Tibial nerve (tissue), 3 donors: ENCODE results near the gene ACTL9.

Experiments
- POLR2A ChIP-seq, 2 donors: fragments of 450-650 bp; IDR thresholded peaks; one replicate each; pipeline ENCODE4 v1.6.1; 2017; ENCODE audit warnings: antibody characterized with exemption in 2 of 2, mild to moderate bottlenecking in 2 of 2, moderate library complexity in 2 of 2
- TF ChIP-seq, protein P1 (sequence below), 5 experiments: fragments of 200-600 bp in 3 of 5; fragments of 450-650 bp in 2 of 5; sonication (generic) in 3 of 5; IDR thresholded peaks; one replicate each; pipeline ENCODE4 v1.5.1; 2016 to 2019; ENCODE audit warnings: antibody characterized with exemption in 5 of 5, mild to moderate bottlenecking in 3 of 5, moderate library complexity in 2 of 5

DNA sequence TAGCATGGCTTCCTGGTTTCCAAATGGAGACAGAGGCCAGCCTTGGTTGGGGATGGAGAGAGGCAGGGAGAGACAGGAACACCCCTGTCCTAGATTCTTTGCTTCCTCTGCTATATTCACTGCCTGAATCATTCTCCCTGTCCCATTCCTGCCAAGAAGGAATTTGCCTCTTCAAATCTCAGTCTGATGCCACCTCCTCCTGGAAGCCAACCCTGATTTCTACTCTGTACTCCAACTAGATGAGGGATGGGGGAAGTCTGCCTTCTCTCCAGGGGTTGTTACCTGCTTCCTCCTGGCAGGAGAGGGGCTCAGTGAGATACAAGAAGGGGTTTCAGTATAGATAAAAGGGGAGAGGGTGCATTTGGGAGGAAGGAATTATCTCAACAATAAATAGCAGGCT is 1.3 kb upstream of the ACTL9 start:
- TF ChIP-seq, protein P1, sequence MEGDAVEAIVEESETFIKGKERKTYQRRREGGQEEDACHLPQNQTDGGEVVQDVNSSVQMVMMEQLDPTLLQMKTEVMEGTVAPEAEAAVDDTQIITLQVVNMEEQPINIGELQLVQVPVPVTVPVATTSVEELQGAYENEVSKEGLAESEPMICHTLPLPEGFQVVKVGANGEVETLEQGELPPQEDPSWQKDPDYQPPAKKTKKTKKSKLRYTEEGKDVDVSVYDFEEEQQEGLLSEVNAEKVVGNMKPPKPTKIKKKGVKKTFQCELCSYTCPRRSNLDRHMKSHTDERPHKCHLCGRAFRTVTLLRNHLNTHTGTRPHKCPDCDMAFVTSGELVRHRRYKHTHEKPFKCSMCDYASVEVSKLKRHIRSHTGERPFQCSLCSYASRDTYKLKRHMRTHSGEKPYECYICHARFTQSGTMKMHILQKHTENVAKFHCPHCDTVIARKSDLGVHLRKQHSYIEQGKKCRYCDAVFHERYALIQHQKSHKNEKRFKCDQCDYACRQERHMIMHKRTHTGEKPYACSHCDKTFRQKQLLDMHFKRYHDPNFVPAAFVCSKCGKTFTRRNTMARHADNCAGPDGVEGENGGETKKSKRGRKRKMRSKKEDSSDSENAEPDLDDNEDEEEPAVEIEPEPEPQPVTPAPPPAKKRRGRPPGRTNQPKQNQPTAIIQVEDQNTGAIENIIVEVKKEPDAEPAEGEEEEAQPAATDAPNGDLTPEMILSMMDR (IDR thresholded peaks at IDR 0.05), result no peak
- no peak for TF ChIP-seq POLR2A (IDR thresholded peaks at IDR 0.05)
